ENCODE measurements around the gene SENP8. TPM values are rescaled to one million over a fixed set of nuclear protein-coding genes. Genes with fewer than 3 reads are reported as not detected.
A peak's percentile ranks its signal among the peaks of the same experiment; 100 is the strongest.

SENP8 gene
- total RNA-seq, 1 donor from 2014 or later, result 6.1 TPM

DNA sequence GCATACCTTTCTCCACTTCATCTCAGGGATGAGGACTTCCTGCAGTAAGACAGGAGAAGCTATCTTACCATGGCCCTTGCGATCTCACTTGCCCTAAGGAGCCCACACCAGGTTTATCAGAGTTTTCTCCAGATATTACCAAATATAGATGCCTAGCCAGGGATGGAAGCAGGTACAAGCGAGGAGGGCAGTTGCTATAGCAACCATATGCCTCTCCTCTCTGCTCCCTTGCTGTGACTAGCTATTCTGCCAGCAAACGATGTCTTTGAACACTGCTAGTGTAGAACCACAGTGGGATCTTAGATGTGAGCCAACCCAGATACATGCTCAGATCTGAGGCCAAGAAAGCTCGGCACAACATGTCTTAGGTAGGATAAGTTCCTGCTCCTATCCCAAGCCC, 45.5 kb downstream of the SENP8 start:
- TF ChIP-seq, protein P1, sequence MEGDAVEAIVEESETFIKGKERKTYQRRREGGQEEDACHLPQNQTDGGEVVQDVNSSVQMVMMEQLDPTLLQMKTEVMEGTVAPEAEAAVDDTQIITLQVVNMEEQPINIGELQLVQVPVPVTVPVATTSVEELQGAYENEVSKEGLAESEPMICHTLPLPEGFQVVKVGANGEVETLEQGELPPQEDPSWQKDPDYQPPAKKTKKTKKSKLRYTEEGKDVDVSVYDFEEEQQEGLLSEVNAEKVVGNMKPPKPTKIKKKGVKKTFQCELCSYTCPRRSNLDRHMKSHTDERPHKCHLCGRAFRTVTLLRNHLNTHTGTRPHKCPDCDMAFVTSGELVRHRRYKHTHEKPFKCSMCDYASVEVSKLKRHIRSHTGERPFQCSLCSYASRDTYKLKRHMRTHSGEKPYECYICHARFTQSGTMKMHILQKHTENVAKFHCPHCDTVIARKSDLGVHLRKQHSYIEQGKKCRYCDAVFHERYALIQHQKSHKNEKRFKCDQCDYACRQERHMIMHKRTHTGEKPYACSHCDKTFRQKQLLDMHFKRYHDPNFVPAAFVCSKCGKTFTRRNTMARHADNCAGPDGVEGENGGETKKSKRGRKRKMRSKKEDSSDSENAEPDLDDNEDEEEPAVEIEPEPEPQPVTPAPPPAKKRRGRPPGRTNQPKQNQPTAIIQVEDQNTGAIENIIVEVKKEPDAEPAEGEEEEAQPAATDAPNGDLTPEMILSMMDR (conservative IDR thresholded peaks at IDR 0.05), result no peak
- H3K4me3 Mint-ChIP-seq, result no peak overlapping the region
- H3K4me1 Mint-ChIP-seq (ENCODE audit: unreplicated experiment), result peaks cover 6% of the 10 kb centered on the region
- no peaks in the 10 kb centered on the region for H3K36me3 Mint-ChIP-seq
- H3K9me3 Mint-ChIP-seq, result no peaks in the 10 kb centered on the region
- no peak for DNase-seq (ENCODE audit: extremely low spot score, unreplicated experiment)
- H3K27ac Mint-ChIP-seq, result no peak overlapping the region
- H3K27me3 Mint-ChIP-seq, result no peaks in the 10 kb centered on the region

DNA sequence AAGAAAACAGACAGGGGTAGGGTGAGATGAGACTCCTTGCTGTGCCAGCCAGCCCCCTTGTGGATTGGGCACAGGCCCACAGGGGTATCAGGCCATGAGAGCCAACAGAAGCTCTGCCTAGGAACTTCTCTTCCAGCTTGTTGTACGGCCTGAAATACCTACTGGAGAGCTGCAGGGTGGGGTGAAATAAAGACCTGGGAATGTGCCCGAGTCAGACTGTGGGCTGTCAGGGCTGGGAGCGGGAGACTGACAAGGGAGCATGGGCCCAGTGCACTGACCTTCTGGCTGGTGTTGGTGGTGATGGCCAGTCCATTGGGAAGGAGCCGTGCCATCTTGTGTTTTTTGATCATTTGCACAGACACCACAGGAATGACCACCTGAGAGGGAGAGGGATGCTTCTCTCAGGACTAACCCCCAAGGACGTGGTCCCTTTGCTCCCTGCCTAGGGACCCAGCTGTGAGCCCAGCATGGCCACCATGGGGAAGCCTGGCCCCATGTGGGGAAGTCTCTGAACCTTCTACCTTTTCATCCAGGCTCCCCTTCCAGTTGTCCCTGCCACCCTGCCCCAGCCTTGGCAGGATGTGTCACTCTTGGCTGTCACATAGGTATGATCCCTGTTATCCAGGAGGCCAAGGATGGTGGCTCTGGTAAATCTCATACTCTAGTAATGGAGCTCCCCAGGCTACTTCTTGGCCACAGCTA, 48.7 kb downstream of the SENP8 start:
- Mint-ChIP-seq H3K9me3 (no peaks in the 10 kb centered on the region), H3K27ac (peak overlapping the region; percentile 92), H3K4me1 (ENCODE audit: unreplicated experiment) (peaks cover 12% of the 10 kb centered on the region), H3K27me3 (no peaks in the 10 kb centered on the region), H3K36me3 (no peaks in the 10 kb centered on the region), H3K4me3 (no peak overlapping the region)
- TF ChIP-seq, protein P1 (conservative IDR thresholded peaks at IDR 0.05), result no peak
- no peak for DNase-seq (ENCODE audit: extremely low spot score, unreplicated experiment)

DNA sequence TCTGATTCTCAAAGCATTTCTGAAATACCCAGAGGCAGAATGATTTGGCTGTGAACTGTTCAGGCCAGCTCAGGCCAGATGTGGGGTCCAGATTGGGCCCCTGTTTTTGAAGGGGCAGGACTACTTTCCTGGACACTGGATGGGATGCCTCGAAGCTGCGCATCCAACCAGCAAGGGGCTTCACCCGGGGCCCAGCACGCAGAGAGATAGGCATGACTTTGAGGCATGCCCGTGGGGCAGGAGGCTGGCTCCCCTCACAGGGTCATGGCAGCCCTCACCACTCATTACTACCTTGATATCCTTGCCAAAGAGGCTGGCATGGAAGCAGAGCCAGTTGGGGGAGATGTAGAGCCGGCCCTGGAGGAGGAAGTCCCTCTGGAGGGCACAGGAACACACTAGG, 49.2 kb downstream of the SENP8 start:
- Mint-ChIP-seq H3K9me3 (no peaks in the 10 kb centered on the region), H3K27ac (peak overlapping the region; percentile 92), H3K27me3 (no peaks in the 10 kb centered on the region), H3K36me3 (no peaks in the 10 kb centered on the region), H3K4me3 (no peak overlapping the region), H3K4me1 (ENCODE audit: unreplicated experiment) (peaks cover 12% of the 10 kb centered on the region)
- TF ChIP-seq, protein P1 (conservative IDR thresholded peaks at IDR 0.05), result no peak
- no peak for DNase-seq (ENCODE audit: extremely low spot score, unreplicated experiment)

DNA sequence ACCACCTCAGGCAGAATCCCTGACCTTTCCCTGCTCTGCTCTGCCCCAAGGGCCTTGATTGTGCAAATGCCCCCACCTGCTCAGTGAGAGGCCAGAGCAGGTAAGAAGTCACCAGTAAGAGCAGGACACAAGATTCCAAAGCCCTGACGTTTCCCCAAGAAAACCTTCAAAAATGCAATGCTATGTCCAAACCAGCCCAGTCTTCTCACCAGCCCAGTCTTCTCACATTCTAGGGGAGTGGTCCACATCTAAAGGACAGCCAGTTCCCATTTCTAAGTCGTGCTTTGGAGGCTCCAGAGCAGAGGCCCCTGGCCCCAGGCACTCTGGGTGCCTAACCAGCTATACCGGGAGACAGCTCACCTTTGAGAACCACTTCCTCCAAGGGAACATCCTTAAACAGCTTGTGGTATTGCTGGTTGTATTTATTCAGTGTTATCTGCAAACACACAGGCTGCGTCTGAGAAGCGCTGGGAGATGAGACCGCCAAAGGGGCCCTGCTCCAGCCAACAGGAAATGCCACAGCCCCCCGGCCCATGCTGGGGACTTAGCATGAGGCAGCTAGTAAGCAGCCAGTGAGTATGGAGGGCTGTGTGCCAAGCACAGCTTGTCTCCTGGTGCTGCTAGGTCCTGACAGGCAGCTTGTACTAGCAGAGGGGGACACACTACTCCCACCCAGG, 50.1 kb downstream of the SENP8 start:
- Mint-ChIP-seq H3K4me3 (peak overlapping the region; percentile 75), H3K4me1 (ENCODE audit: unreplicated experiment) (peaks cover 12% of the 10 kb centered on the region), H3K9me3 (no peaks in the 10 kb centered on the region), H3K27ac (peak overlapping the region; percentile 92), H3K27me3 (no peaks in the 10 kb centered on the region), H3K36me3 (no peaks in the 10 kb centered on the region)
- no peak for DNase-seq (ENCODE audit: extremely low spot score, unreplicated experiment)
- TF ChIP-seq, protein P1 (conservative IDR thresholded peaks at IDR 0.05), result no peak

DNA sequence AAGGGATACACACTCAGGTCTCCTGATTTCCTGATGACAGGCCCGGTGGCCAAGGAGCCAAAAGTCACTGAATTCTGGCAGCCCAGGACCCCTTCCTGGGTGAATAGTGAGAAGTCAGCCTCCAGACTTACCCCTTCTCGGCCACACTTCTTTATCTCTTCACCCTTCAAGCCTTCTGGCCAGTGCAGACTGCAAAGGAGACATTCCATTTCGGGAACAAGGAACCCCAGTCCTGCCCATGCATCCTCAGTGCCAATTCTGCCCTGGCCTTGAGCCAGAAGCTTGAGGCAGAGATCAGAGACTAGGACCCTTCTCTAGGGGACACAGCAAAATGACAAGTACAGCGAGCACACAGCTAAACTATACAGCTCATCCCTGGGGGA, 50.6 kb downstream of the SENP8 start:
- TF ChIP-seq, protein P1 (conservative IDR thresholded peaks at IDR 0.05), result no peak
- Mint-ChIP-seq H3K27me3 (no peaks in the 10 kb centered on the region), H3K27ac (peak overlapping the region; percentile 92), H3K9me3 (no peaks in the 10 kb centered on the region), H3K36me3 (no peaks in the 10 kb centered on the region), H3K4me3 (no peak overlapping the region), H3K4me1 (ENCODE audit: unreplicated experiment) (peaks cover 12% of the 10 kb centered on the region)
- no peak for DNase-seq (ENCODE audit: extremely low spot score, unreplicated experiment)
